Limb (tissue), 2 donors: ENCODE measurements around the gene CACNA2D2.
A peak's percentile ranks its signal among the peaks of the same experiment; 100 is the strongest.

Experiments
- DNase-seq, 2 donors: peaks; one replicate each; pipeline ENCODE4 v3.0.0-alpha.2; 2016; ENCODE audit errors: extremely low spot score in 2 of 2

CACNA2D2 gene

DNA sequence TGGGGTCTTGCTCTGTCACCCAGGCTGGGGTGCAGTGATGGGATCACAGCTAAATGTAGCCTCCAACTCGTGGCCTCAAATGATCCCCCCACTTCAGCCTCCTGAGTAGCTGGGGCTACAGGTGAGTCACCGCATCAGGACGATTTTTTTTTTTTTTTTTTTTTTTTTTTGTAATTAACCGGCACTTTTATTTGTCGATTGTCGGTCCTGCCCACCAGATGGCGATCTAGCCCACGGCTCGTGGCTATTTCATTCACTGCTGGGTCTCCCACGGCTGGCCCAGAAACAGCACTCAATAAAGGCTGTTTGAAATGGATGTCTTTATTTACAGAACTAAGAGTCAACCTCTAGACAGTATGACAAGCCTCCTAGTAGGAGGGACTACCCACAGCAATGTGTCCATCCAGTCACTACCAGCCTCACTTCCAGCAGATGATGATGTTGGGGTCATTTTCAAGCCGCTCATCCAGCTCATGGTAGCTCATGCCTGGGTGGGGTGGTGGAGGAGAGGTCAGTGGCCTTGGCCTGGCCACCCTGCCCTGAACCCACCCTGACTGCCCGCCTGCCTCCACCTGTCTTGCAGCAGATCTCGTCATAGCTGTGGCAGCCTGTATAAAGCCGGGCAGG is 156.1 kb downstream of the CACNA2D2 start:
- DNase-seq = peak; percentile 74 to 85

DNA sequence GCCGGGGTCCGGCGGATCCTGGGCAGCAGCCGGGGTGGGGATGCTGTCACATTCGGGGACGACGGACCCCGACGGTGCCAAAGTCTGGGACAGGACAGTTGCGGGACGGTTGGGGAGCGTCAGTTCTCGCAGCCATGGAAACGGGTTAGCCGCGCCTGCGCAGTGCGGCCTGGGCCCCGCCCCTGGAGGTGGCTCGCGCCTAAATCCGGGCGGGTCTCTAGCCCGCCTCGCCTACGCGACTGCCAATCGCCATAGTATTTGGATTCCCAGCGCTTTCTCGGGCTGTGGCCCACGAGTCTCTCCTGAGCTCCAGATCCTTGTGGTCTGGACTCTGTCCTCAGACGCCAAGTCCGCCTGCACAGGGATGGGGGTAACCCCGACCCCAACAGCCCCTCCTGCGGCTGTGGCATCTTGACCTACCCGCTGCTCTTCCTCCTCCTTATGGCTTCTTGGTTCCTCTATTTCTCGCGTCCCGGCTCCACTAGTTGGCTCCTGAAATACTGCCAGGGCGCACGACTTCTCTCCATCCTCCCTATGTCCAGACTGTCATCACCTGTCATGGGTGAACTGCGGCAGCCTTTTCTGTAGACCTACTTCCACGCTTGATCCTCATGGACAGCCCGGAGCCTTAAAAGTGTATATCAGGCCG is 157.7 kb downstream of the CACNA2D2 start, which contains the start of gene ZMYND10:
Gene ZMYND10 (minus strand): TSS at position 147 of the 649 bp plus-strand sequence. CDS start 153 bp downstream, outside the sequence.
- DNase-seq = peak; percentile 51 to 80

DNA sequence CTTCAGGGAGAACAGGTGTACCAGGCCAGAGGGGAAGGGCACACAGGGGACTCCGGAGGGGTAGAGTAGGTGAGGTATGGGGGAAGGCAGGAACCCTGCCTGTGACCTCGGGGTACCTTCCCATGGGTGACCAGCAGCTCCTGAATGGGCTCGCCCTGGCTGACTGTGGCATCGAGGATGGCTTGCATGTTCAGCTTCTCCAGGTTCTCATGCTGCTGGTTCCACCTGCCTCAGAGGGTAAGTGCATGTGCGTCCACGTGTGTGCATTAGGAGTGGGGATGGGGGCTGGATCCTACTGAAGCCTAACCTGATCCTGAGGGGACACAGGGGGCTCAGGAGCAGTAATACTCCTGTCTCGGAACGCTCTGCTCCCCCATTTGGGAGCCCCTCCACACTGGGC is 158.4 kb downstream of the CACNA2D2 start:
- DNase-seq = no peak

DNA sequence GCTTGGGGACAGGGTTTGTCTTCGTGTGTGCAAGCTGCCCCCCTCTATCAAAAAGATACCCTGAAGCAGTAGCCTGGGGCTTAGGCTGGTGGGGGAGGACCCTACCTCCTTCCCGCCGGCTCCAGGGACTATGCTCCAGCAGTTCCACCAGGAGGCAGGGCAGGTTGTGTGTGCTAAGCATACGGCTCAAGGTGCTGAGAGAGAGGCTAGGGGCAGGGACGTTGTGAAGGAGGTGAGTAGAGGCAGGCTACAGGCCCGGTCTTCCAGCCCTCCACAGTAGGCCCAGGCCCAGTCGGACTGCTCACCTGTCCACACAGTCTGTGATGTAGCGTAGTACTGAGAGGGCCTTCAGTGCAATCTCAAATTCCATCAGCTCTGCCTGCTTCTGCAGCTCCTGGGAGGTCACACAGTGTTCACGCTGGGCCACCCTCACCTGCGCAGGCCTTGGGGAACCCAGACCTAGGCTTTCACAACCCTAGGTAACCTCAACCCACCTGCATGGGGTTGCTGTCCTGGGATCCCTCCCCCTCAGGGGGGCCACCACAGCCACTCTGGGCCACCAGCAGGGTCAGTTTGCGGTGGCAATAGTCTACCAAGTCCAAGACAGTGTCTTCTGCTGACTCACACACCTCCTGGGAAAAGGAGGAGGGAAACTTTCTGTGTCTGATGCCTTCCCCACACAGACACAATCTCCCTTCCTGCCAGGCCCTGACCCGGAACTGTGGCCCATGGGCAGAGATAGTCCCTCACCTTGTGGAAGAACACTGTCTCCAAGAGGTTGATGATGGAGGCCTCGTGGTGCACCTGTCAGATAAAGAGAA is 160.4 kb downstream of the CACNA2D2 start:
- DNase-seq = no peak

DNA sequence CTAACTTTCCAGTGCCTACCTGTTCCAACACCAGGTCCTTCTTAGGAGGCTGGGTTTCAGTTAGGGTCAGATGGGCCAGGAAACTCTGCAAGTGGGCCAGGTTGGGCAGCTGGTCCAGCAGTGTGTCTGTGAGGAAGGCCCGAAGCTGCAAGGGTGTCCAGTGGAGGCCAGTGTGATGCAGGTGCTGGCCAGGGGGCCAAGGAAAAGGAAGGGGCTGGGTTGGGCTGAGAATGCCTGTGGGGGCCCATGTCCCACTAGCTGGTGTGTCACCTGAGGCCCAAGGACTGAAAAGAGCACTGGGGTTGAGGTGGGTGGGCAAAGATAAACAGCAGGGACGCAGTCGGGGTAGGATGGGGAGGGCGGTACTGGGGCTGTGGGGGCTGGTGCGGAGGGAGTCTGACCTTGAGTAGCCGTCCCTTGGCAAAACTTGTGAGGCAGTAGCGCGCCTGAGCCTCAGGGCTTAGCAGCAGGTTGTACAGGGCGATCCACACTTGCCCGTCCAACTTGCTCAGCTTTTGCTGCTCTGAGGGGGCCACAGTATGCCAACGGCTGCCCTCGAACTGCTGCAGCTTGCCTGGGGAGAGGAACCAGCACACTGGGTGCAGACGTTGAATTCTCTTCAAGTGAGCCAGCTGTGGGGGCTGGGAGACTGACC is 161.3 kb downstream of the CACNA2D2 start:
- no peak for DNase-seq

DNA sequence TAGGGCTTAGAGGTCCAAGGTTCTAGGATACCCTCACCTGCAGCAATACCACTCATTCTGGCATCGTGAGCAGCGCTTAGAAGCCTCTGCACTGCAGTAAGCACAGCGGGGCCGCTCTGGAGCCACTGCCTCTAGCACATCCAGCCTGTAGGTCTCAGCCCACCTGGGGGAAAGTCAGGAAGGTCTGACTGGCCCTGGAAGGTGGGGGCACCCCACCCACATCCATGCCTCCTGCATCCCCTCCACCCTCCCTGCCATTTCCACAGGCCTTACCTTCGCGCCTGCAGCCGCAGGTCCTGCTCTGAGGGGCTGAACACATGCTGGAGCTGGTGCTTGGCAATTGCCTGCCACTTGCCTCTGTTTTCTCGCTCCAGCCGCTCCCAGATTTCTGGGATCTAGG is 161.9 kb downstream of the CACNA2D2 start:
- no peak for DNase-seq

DNA sequence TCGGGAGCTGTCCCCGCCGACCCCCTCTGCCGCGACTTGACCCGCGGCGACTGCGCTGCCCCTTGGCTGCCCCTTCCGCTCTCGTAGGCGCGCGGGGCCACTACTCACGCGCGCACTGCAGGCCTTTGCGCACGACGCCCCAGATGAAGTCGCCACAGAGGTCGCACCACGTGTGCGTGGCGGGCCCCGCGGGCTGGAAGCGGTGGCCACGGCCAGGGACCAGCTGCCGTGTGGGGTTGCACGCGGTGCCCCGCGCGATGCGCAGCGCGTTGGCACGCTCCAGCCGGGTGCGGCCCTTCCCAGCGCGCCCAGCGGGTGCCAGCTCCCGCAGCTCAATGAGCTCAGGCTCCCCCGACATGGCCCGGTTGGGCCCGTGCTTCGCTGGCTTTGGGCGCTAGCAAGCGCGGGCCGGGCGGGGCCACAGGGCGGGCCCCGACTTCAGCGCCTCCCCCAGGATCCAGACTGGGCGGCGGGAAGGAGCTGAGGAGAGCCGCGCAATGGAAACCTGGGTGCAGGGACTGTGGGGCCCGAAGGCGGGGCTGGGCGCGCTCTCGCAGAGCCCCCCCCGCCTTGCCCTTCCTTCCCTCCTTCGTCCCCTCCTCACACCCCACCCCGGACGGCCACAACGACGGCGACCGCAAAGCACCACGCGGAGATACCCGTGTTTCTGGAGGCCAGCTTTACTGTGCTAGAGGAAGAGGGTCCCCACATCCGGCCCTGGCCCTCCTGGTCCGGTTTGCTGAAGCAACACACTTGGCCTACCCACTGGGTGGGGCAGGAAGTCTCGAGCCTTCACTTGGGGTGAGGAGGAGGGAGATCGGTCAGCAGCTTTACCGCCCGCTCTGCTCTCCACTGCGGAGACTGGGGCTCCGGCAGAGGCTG is 162.7 kb downstream of the CACNA2D2 start, which contains the start of gene RASSF1:
Gene RASSF1 (minus strand): TSS at position 389 of the 882 bp plus-strand sequence. CDS start 31 bp downstream, at position 358.
- DNase-seq = peak; percentile 68 to 71

DNA sequence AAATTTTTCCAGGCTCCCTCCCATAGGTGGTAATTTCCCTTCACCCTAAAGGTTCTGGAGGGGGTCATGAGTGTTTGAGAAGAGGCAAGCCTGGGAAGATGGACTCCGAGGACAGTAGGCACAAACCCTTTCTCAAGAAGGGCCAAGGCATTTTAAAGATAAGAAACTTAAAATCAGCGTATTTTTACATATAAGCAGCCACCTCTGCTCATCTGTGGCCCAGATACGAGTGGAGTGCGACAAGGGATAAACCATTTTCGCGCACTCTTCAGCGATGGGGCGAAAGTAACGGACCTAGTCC is 163.3 kb downstream of the CACNA2D2 start:
- no peak for DNase-seq

DNA sequence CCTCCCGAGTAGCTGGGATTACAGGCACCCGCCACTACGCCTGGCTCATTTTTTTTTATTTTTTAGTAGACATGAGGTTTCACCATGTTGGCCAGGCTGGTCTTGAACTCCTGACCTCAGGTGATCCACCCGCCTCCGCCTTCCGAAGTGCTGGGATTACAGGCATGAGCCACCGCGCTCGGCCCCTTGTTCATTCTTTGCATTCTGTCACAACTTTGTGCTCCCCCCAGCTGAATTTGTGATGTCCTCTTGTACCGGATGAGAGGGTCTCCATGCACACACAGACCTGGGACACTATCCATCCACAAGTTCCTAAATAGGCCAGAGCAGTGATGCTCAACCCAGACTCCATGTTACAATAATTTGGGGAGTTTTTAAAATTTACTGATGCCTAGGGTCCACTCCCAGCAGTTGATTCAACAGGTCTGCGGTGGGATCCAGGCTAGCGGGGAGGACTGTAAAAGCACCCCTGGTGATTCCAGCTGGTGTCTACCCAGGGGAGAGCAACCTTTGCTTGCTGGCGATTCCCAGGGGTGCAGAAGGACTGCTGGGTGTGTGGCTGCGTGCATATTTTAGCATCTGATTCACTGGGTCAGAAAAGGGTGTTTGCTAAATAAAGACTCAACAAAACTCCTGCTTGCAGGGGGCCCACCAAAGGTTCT is 163.8 kb downstream of the CACNA2D2 start:
- no peak for DNase-seq

DNA sequence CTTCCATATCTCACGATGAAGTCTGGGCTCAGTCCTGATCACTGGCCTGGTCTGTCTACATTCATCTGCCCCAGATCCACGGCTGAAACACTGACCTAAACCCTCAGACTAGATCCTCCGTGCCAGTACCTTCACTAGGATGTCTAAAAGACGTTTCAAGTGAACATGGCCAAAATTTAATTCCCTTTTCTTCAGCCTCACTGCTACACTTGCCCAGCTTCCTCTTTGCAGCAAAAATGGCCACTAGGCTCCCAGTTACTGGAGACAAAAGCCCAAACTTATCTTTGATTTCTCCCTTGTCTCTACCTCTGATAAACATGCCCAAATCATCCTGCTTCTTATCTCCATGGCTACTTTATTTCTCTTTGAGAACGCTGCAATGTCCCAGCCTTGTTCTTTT is 164.5 kb downstream of the CACNA2D2 start:
- no peak for DNase-seq

DNA sequence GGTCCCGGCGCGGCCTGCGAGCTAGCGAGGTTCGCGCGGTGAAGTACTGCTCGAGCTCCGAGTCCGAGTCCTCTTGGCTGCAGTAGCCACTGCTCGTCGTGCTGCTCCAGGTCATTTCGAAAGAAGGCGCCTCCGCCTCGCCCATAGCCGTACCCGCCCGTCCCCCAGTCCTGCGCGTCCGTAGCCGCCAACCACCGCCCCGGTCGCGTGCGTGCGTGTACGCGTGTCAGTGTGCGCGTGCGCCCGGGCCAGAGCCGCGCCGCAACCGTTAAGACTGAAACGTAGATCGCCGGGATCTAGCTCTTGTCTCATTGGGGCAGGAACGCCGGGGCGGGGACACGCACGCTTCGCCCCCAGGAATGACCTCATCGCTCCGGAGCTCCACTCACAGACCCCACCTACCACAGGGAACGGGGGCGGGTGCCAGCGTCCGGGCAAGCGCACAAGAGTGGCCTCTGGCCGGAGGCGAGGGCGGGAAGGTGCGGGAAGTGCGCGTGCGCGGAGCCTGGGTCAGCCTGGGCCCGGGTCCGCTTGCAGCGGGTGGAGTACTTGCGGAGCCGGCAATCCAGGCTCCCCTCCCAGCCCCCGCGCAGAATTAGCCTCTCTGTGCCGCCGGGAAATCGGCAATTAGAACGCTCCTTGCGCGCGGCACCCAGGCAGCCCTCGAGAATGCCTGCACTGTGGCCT is 166.1 kb downstream of the CACNA2D2 start:
- DNase-seq = peak; percentile 98 to 99

DNA sequence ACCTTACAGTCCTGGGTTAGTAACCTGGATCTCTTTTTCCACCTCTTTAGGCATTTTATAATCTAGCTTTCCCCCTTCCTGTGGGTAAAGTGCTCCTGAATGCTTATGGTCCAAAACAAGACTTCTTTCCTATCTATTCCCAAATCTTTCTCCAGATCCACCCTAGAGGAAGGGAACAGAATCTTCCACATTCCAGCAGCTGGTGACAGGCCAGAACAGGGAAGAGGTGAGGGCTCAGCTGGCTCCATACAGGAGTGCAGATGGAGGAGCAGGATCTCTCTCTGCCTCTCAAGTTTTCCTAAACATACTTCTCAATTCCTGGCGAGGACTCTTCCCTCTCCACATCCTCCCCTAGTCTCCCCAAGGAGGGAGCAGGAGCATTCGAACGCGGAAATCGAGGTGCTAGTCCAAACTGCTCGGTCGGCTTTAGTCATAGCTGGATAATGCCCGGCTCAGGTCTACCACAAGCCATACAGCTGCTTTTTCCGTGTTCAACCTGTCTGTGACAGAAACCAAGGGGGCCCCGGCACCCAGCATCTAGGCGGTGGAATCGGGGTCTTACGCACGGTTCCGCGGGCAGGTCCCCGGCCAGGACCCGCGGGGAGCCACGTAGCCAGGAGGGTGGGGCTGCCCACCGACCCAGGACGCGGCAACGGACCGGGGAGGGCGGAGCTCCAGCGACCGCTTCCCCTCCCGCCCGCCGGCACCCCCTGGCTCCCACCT is 166.8 kb downstream of the CACNA2D2 start:
- DNase-seq = no peak

DNA sequence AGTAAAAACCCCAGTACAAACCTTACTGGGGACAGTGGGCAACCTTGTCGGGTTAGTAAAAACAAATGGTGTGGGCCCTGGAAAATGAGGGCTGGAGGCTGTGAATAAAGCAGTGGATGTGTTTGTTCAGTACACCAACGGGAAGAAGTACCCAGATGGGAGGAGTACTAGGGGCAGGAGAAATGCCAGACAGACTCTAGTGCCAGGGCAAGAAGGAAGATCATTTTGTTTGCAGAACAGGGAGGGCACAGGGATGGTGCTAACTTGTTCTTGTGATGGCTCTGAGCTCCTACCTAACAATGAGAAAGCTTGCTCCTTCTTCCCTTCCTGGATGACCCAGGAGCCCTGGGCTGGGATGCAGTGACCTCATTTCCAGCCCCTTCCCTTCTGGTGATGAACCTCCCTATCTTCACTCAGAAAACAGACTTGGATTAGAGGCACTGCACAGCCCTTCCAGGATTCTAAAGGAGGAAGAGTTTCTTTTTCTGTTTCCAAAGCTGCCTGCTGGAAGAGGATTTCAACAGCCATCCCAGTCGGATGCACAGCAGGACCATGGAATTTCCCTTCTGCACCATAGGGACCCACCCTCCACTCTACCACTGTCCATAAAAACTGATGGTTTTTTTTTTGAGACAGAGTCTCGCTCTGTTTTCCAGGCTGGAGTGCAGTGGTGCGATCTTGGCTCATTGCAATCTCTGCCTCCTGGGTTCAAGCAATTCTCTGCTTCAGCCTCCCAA is 168.9 kb downstream of the CACNA2D2 start:
- no peak for DNase-seq

DNA sequence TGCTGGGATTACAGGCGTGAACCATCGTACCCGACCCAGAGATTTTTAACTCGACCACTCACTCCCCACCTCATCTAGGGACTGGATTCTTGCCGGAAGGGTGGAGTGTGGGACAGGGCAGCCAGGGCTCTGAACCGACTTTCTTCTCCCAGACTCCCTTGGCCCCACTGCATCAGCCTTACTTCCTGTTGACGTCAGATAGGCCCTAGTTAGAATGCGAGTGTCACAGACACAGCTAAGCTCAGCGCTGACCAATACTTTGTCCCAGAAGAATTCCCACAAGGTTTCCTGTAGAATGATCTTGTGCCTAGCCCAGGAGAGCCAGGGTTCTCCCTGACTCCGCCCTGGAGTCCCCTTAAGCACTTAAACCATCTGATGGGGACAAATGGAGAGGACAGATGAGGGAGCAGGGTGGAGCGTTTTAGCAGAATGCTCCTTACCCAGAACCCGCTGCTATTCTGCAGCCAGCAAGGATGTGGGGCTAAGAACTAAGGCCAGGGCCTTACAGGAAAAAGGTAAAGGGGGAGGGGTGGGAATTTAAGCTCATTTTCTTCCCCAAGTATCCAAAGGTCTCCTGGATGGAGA is 169.6 kb downstream of the CACNA2D2 start:
- DNase-seq = no peak

DNA sequence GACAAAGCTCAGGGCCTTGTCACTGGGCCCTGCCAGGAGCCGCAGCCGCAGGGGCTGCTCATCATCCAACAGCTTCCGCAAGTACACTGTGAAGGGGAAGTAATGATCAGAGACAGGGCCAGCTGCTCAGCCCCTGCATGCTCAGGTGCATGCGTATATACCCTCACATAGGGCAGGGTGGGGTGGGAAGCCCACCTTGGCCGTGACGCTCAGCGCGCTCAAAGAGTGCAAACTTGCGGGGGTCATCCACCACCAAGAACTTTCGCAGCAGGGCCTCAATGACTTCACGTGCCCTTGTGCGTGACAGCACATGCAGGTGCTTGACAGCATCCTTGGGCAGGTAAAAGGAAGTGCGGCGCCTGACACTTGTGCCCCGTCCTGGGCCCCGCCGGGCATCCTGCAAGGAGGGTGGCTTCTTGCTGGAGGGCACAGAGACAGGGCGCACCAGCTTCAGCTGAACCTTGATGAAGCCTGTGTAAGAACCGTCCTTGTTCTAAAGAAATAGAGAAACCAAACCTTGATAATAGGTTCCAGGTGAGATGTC is 172.0 kb downstream of the CACNA2D2 start:
- DNase-seq = no peak

DNA sequence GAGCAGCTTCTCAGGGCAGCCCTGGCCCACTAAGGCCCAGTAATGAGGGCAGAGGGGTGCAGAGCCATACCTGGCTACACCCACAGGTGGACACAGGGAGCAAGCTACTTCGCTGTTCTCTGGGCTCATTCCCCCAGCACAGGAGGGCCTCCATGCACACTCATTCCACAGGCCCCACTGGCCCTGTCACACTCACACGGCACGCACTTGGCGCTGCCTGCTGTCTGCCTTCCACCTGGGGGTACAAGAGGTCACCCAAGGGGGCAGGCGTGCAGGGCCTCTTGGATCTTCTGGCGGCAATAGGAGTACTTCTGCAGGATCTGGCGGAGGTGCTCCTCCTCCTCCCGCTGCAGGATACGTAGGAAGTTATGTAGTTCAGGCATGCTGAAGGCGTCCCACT is 173.1 kb downstream of the CACNA2D2 start:
- DNase-seq = no peak

DNA sequence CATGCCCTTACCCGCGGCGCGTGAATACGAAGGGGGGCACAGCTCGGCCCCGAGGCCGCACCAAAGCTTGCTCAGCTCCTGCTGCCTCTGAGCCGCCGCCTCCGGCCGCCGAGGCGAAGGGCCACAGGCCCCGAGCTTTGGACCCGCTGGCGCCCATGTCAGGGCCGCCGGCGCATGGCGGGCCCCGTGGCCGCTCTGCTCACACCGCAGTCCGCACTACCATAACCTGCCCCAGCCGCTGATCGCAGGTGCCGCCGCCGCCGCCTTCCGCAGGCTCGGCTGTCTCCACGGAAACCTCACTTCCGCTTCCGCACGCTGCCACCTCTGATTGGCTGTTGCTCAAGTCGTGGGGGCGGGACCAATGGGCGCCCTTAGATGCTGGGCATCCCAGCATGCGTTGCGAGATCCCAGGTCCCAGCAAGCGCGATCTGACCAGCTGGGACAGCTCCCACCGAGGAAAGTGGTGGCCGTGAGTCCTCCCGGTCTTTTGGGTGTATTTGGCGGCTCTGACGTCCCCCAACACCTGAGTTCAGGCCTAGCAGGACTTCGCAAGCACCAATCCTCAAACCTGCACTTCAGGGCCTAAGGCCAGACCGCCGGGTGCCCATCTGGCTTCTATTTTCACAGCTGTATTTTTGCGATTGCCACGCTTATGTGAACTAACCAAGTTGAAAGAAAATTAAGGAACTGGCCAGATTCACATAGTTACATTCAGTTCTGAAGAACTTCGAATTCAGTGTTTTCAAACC is 175.3 kb downstream of the CACNA2D2 start, which contains the start of gene TUSC2:
Gene TUSC2 (minus strand): TSS at position 281 of the 749 bp plus-strand sequence. CDS start 124 bp downstream, at position 157.
- DNase-seq = peak; percentile 95 to 96
